ENCODE data around the gene TBC1D5. TPM values are rescaled to one million over a fixed set of nuclear protein-coding genes. Genes with fewer than 3 reads are reported as not detected.
A peak's percentile ranks its signal among the peaks of the same experiment; 100 is the strongest.
"Not testable (repeated sequence)": the region's sequence is repeated elsewhere in the genome, so short reads cannot be mapped to it uniquely, and the experiment has no call there.

The TBC1D5 gene
- total RNA-seq, 1 donor from 2014 or later: 98.7 TPM

GRCh38 chr3:17643691-17644090 is 98.7 kb downstream of the TBC1D5 start:
- no peak for DNase-seq

- DNase-seq: no peak
These were observed 100.0 kb downstream of the TBC1D5 start for GRCh38 chr3:17642474-17642873.

- DNase-seq: peak; percentile 38
These were observed 102.0 kb downstream of the TBC1D5 start for GRCh38 chr3:17640466-17640865.

- peak; percentile 14 for DNase-seq
These were observed 102.7 kb downstream of the TBC1D5 start for GRCh38 chr3:17639765-17640164.

- DNase-seq: peak; percentile 51
These were observed 103.2 kb downstream of the TBC1D5 start for GRCh38 chr3:17639257-17639656.

GRCh38 chr3:17638356-17638755 is 104.1 kb downstream of the TBC1D5 start:
- no peak for DNase-seq

- DNase-seq: peak; percentile 59
These were observed 106.8 kb downstream of the TBC1D5 start for GRCh38 chr3:17635675-17636074.

- DNase-seq: no peak
These were observed 107.5 kb downstream of the TBC1D5 start for GRCh38 chr3:17634964-17635363.

GRCh38 chr3:17634201-17634600 is 108.2 kb downstream of the TBC1D5 start:
- DNase-seq: no peak

- DNase-seq: peak; percentile 22
These were observed 109.9 kb downstream of the TBC1D5 start for GRCh38 chr3:17632401-17633100.

GRCh38 chr3:17631609-17632008 is 110.8 kb downstream of the TBC1D5 start:
- no peak for DNase-seq

- no peak for DNase-seq
These were observed 113.0 kb downstream of the TBC1D5 start for GRCh38 chr3:17629400-17629799.

GRCh38 chr3:17626395-17626794 is 116.0 kb downstream of the TBC1D5 start:
- DNase-seq: no peak

GRCh38 chr3:17625133-17625532 is 117.3 kb downstream of the TBC1D5 start:
- no peak for DNase-seq

GRCh38 chr3:17623464-17623863 is 119.0 kb downstream of the TBC1D5 start:
- no peak for DNase-seq

- no peak for DNase-seq
These were observed 122.5 kb downstream of the TBC1D5 start for GRCh38 chr3:17619968-17620367.

GRCh38 chr3:17613017-17613416 is 129.4 kb downstream of the TBC1D5 start:
- not testable (repeated sequence) for DNase-seq

GRCh38 chr3:17607905-17608304 is 134.5 kb downstream of the TBC1D5 start:
- no peak for DNase-seq

- DNase-seq: no peak
These were observed 136.5 kb downstream of the TBC1D5 start for GRCh38 chr3:17605934-17606333.

GRCh38 chr3:17605032-17605431 is 137.4 kb downstream of the TBC1D5 start:
- peak; percentile 74 for DNase-seq

GRCh38 chr3:17602126-17602525 is 140.3 kb downstream of the TBC1D5 start:
- DNase-seq: no peak

- DNase-seq: no peak
These were observed 149.5 kb downstream of the TBC1D5 start for GRCh38 chr3:17592956-17593355.

GRCh38 chr3:17590465-17590864 is 152.0 kb downstream of the TBC1D5 start:
- no peak for DNase-seq

- no peak for DNase-seq
These were observed 152.5 kb downstream of the TBC1D5 start for GRCh38 chr3:17589888-17590287.

- no peak for DNase-seq
These were observed 154.0 kb downstream of the TBC1D5 start for GRCh38 chr3:17588422-17588821.
